GM11168 (cell line): ENCODE measurements around the gene SCARF1.

Source experiments
- in situ Hi-C: fragments of 300-500 bp; cut with MboI; formaldehyde crosslinking; loops from one replicate; pipeline ENCODE4 v1.12.0; 2022; ENCODE audit warnings: low sequenced_read_pairs; ENCODE audit not compliant: unreplicated experiment

SCARF1 gene

DNA sequence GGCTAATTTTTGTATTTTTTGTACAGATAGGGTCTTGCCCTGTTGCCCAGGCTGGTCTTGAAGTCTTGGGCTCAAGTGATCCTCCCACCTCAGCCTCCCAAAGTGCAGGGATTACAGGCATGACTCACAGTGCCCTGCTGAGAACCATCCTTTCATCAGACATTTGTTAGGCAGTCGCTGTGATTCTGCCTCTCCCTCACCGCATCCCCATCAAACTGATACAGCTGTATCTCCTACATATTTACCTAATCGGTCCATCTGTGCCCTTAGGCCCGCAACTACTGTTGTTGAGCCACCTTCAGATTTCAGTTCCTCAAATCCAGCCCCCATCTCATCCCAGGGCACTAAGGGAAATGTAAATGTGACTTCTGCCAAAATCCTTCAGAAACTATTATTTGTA, 14.9 kb downstream of the SCARF1 start:
- in situ Hi-C loops: loop anchor here (5.0 kb wide), 1 partner anchor 53 kb away; no protein-coding TSS in a partner anchor

DNA sequence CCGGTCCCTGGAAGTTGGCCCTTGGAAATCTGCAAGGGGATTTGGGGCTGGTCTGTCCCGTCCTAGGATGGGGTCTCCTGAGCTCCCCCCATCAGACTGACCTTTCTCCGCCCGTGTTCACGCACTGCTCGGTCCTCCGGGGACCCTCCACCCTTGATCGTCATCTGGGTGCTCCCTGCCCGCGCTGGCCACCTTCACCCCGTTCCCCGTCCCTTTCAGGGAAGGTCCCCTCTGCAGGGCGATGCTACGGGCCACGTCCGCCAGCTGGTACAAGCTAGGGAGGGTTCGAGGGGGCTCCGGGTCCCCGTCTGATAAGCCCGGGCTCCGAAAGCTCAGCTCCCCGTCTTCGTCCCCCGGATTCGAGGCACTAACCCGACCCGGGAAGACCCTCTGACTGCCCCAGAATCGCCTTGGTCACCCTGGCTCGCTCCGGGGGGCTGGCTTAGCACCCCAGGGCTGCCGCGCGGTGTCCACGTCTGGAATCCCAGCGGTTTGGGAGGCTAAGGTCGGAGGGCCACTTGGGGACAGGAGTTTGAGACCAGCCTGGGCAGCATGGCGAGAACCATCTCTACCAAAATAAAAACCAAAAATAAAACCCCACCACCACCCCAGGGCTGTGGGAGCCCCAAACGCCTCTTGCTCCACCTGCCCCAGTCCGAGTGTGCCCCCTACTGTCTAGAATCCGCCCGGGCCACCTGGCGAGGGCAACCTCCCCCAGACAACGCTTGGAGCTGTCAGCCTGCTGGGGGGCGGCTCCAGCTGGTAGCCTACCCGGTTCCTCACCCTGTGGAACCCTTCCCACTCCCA, 15.8 kb downstream of the SCARF1 start:
- in situ Hi-C loops: loop anchor here (5.0 kb wide), 1 partner anchor 52 kb away; no protein-coding TSS in a partner anchor

DNA sequence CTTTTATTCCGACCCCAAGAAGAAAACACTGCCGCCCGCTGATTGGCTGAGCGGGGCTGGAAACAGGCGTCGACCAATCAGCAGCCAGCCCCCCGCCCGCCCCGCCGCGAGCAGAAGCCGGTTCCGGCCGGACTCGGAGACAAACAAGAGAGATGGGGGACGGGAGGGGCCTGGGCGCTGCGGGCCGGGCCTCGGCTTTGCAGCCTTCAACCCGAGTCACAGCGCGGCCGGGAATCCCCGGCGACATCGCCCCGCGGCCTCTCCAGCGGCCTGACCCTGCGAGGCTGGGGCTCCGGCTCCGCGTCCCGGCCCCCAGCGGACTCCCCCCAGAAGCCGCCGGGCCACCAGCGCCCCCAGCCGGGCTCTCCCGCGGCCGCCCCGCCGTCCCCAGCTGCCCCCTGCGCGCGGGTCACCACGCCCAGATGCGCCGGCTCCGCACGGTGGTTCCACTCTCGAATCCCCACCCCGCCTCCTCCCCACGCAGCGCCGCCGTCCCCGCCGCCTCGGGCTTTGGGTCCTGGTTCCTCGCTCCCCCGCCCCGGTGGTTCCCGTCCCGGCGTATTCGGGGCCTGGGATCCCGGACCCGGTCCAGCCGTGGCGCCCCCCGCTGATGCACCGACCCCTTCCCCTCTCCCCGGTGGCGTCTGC, 16.6 kb downstream of the SCARF1 start:
- in situ Hi-C loops: no loop called here

DNA sequence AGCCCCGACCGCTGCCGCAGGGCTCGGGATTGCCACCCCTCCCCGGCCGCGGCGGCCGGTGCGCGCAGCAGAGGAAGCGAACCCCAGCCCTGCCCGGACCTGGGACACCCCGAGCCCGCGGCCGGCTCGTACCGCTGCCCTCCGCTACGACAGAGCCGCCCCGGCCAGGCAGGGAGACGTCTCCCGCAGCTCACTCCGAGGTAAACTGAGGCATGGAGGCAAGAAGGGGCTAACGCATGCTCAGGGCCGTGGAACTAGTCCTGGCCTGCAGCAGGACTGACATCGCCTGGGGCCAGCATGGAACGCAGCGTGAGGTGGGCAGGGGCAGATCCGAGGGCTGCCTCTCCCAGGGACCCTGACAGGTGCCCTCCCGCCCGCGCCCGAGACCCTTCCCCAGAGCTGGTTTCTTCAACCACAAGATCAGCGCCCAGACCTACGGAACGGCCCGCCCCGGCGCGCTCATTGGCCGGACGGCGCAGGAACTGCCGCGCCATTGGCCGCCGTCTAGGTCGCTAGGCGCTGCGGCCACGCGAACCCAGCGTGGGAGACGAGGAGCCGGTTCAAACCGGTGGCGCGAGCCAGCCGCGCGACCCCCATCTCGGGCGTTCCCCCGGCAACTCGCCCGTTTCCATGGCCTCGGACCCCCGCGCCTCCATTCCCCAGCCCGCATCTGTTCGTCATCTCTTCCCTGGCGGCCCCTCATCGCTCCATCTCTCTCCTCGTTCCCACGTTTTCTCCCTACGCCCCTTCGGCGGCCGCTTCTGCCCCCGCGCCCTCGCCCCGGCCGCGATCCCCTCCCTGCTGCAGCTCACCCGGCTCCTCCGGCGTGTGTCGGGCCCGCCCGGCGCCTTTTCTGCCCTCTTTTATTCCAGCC, 17.3 kb downstream of the SCARF1 start, which contains the start of gene SLC43A2:
SLC43A2 (minus strand) TSS at position 853 of the 874 bp plus-strand sequence. CDS start 960 bp downstream, outside the sequence.
- in situ Hi-C loops: no loop called here

DNA sequence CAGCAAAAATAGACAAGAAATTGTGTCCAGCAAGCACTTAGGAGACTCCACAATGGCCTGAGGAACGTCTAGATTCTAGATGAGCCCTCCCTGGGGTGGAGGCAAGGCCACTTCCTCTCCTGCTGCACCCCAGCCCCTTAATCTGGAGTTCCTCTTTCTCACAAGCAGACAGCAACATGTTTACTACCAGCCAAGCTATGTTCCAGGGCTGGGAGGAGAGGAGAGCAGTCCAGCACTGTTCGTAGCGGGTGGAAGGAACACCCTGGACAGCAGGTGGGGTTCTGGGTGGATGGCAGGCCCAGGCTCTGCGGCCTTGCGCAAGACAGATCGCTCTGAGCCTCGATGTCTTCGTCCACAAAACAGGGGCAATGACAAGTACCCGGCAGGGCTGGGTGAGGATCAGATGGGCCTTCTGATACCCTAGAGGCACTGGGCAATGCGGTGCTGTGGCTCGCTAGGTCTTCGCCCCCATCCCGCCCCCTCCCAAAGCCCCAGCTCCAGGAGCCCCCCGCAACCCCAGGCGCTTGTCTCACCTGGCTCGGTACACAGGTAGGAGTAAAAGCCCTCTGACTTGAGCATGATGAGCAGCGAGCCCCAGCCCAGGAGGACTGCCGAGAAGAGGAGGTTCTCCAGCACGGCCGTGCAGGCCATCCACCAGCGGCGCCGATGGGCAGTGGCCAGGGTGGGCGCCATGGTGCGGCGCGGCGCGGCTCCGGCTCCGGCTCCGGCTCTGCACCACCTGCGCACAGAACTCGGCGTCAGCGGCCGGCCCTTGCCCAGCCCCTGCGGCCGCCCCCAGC, 18.1 kb downstream of the SCARF1 start:
- in situ Hi-C loops: no loop called here

DNA sequence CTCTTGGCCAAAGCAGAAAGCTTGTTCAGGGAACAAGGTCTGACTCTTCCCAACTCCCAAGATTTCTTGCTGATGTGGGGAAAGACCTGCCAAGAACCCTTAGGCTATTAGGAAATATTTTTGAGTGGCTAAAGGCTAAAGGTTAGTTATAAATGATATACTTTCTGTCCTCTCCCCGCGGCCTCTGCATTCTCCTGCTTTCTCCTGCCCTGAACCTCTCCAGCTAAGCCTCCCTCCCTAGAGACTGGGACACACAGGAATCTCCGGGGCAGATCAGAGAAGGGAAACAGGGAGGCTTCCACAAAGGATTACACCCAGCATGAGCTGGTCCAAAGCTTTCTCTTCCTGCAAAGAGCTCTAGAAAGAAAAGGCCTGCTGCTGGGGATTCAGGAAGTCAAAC, 19.2 kb downstream of the SCARF1 start:
- in situ Hi-C loops: no loop called here

DNA sequence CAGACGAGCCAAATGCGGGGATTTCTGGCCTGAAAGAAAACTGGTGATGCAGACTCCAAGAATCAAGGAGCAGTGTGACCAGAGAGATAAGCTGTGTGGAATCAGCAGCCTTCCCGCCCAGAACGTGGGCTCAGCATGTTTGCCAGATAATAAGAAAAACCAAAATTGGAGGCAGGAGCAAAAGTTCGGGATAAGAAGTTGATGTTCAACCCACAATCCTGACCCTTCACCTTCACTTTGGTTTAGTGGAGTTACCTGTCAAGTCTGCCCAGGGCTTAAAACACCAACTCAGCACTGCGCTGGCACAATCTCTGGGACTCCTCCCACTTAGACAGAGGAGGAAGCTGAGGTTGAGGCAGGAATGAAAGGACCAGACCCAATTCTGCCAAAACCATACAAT, 20.0 kb downstream of the SCARF1 start:
- in situ Hi-C loops: no loop called here

DNA sequence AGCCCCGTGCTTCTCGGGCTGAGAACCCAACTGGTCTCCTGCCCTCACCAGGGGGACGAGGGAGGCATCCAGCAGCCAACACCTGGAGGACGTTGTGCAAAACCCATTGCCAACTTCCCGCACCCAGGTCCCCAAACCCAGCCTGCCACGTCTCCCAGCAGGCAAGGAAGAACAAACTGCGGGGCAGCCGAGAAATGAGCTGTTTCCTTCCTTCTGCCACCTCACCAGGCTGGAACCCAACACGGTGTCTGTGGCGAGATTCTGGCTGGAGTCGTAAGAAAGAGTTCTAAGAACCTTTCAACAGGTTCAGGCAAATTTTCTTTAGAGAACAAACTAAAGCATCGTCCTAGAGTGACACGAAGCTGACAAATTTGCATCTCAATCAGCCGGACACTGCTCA, 20.5 kb downstream of the SCARF1 start:
- in situ Hi-C loops: no loop called here

DNA sequence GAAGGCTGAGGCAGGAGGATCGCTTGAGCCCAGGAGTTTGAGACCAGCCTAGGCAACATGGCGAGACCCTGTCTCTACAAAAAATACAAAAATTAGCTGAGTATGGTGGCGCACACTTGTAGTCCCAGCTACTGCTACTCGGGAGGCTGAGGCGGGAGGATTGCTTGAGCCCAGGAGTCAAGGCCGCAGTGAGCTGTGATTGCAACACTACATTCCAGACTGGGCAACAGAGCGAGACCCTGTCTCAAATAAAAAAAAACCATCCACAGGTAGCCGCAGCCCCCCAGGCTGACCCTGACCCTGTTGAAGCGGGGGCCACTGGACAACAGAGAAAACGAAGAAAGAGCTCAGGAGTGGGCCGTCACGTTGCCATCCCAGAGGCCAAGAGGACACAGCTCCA, 20.9 kb downstream of the SCARF1 start:
- in situ Hi-C loops: no loop called here

DNA sequence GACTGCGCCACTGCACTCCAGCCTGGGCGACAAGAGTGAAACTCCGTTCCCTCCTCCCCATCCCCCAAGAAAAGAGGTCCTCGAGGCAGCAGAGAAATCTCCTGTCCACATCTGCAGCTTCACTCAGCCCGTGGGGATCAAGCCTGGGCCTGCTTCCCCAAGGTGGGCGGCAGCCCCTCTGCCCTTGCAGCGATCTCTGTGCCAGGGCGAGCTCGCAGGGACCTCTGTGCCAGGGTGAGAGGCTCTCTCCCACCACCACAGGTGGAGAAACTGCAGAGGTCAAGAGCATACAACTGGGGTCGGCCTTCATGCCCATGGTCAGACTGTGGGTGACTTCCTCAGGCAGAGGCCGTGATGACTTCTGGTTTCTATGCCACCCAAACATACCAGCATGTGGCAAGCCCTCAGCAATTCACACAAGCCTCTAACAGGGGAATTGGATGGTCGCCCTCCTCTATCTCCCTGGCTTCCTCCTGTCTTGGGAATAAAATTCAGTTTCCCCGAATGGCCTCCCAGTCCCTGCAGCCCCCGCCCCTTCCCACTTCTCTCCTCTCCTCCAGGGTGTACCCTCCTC, 22.4 kb downstream of the SCARF1 start:
- in situ Hi-C loops: no loop called here

DNA sequence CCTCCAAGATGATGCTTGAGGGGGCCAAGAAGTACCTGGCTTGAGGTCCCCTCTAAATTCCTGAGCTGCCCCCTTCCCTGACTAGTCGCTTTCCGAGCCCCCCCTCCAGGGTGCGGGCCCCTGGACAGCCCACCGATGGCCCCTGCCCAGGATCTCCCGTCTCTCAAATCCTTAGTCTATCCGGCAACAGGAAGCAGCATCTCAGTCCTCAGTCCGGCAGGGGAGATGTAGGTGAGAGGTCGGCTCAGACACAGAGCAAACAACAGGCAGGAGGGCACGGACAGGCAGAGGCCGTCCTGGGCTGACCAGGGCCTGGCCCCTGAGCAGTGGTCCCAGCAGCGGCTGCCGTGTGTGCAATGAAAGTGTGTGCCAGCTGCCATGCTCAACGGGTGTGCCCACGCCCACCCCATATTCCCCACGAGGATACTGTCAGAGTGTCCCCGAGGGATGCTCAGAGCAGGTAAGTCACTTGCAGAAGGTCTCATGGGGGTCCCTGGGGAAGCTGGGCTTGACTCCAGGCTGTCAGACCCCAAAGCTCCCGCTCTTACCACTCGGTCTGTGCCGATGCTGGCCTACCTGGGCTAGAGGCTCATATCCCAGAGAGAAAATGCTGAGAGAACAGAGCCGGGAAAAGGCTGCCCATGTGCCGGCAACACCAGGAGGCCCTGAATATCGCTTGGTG, 24.1 kb downstream of the SCARF1 start:
- in situ Hi-C loops: no loop called here

DNA sequence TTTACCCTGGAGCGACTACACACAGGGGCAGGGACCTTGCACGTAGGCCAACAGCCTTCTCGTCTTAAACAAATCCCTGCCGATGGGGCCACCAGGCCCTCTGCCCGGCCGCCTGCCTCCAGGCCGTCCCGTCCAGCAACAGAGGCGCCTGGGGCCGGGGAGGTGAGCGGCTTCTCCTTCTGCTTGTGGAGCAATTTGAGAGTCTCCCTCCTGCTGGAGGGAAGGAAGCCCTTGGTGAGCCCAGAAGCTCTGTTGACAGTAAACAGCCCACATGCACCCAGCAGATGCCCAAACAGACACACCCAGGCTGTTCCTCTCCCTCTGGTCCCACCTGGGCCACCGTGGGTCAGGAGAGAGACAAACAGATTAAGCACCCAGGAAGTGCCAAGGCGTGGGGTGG, 25.0 kb downstream of the SCARF1 start:
- in situ Hi-C loops: no loop called here

DNA sequence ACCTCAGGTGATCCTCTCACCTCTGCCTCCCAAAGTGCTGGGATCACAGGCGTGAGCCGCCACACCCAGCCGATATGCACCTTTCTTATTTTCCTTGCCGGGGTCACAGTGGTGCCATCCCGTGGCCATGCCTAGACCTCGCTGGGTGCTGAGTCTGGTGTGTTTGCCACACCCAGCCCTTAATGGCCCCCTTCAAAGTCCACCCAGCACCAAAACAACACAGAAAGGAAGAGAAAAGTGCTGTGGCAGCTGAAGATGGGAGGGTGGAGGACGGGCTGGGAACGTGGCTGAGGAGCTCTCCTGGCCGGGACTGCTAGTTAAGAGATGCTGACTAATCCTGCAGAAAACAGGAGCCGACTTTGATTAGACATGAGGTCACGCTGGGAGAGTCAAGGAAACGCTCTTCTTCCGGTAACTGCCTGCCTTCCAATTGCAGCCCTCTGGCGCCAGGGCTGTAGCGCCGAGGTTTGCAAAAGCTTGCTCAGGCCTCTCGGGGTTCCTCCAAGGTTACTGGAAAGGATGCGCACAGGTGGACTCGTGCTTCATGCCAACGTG, 27.8 kb downstream of the SCARF1 start:
- in situ Hi-C loops: no loop called here

DNA sequence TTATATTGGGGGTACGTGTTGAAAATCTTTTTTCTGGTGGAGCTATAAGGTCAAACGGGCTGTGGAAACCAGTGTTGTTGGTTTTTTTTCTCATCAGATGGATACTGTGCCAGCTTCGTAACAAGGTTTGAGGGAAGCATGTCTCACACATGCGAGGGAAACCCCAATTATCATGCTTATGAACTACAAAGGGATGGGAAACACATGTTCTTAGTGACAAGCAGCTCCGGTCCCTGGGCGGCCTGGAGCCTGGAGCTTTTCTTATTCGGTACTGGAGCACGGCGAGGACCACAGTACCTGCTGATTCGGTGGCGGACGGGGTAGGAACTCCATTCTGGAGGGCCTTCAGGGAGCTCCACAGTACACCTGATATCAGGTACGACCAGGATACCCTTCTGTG, 29.4 kb downstream of the SCARF1 start:
- in situ Hi-C loops: no loop called here

DNA sequence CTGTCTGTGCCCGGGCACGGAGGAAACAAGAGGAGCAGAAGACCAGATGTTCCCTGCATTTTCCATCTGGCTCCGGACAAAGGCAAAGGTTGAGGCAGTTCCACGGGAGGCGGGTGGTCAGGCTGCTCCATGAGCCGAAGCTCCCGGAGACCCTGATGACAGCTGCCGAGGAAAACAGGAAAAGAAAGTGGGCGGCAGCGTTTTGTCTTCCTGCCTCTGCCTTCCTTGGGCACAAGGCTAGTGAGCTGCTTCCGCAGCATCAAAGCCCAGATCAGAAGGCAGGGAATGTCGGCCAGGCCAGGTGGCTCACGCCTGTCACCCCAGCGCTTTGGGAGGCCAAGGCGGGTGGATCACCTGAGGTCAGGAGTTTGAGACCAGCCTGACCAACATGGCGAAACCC, 33.1 kb downstream of the SCARF1 start:
- in situ Hi-C loops: no loop called here

DNA sequence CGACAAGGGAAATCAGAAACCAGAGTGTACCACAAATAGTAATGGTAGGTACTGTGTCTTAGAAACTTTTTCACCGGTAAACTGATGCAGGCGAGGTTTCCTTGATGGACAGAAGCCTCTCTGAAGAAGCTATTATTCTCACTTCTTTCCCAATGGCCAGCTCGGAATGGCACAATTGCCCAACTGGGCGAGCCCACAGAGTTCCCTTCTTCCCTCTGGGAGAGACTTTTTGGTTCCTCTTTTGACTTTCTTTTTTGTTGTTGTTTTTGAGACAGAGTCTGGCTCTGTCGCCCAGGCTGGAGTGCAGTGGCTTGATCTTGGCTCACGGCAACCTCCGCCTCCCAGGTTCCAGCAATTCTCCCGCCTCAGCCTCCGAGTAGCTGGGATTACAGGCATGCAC, 33.8 kb downstream of the SCARF1 start:
- in situ Hi-C loops: no loop called here

DNA sequence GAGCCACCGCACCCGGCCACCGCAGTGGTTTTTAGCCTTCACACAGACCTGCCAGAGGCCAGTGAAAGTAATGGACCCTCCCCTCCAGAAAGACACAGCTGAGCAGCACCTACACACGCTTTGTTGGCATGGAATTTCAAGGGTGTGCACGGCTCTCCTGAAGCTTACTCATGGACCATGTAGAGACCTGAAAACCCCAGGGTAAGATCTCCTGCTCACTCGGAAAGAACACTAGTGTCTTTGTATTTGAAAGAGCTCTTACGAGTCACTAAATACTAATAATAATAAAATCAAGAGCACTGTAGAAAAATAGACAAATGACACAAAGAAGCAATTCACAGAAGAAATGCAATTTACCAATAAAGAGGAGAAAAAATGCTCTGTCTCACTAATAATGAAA, 36.9 kb downstream of the SCARF1 start:
- in situ Hi-C loops: no loop called here

DNA sequence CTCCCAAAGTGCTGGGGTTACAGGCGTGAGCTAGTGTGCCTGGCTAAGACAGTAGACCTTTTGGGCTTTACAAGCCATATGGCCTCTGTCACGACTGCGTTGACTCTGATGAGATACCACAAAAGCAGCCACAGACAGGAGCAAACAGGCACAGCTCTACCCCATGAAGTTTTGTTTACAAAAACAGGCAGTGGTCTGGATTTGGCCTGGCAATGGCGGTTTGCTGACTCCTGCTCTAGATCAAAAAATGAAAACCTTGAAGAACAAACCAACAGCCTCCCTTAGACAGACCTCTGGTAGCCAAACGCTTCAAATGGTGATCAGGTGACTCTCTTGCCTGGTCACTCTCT, 37.6 kb downstream of the SCARF1 start:
- in situ Hi-C loops: no loop called here
